ENCODE data around the gene TANGO2.
A peak's percentile ranks its signal among the peaks of the same experiment; 100 is the strongest.

The TANGO2 gene

DNA sequence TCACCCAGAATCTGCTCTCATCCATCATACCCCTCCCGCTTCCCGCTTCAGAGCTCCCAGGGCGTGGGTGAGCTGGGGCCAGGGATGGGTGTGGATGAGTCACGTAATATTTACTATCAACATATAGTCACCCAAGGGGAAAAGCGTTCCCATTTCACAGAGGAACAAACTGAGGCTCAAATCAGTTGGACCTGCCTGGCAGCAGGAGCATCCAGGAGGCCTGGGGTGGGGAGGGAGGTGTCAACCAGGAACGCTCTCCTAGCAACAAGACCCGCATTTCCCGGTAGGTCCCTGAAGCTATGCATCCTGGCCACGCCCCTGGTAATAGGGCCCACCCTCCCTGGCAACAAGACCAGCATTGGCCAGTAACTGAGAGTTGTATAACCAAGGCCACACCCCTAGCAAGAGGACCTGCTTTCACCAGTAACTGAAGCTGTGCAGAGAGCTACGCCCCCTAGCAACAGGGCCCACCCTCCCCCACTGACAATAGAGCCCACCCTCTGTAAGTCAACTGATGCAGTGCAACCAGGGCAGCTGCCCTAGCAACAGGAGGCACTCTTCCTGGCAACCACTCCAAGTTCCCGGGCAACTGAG is 46.5 kb upstream of the TANGO2 start:
- in situ Hi-C loops (cut with HindIII; ENCODE audit: low pct_ligation_motif_present, low sequenced_read_pairs): no loop called here
- Histone ChIP-seq H3K36me3 (replicated peaks) (no peaks in the 10 kb centered on the region), H3K27ac (no peak overlapping the region), H3K27me3 (replicated peaks) (no peaks in the 10 kb centered on the region), H3K4me3 (ENCODE audit: low read depth, low read length) (no peak overlapping the region)
- DNase-seq: peak; percentile 42
- TF ChIP-seq, protein P1, sequence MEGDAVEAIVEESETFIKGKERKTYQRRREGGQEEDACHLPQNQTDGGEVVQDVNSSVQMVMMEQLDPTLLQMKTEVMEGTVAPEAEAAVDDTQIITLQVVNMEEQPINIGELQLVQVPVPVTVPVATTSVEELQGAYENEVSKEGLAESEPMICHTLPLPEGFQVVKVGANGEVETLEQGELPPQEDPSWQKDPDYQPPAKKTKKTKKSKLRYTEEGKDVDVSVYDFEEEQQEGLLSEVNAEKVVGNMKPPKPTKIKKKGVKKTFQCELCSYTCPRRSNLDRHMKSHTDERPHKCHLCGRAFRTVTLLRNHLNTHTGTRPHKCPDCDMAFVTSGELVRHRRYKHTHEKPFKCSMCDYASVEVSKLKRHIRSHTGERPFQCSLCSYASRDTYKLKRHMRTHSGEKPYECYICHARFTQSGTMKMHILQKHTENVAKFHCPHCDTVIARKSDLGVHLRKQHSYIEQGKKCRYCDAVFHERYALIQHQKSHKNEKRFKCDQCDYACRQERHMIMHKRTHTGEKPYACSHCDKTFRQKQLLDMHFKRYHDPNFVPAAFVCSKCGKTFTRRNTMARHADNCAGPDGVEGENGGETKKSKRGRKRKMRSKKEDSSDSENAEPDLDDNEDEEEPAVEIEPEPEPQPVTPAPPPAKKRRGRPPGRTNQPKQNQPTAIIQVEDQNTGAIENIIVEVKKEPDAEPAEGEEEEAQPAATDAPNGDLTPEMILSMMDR (IDR thresholded peaks at IDR 0.05; ENCODE audit: low read depth, low read length, missing control alignments): no peak

DNA sequence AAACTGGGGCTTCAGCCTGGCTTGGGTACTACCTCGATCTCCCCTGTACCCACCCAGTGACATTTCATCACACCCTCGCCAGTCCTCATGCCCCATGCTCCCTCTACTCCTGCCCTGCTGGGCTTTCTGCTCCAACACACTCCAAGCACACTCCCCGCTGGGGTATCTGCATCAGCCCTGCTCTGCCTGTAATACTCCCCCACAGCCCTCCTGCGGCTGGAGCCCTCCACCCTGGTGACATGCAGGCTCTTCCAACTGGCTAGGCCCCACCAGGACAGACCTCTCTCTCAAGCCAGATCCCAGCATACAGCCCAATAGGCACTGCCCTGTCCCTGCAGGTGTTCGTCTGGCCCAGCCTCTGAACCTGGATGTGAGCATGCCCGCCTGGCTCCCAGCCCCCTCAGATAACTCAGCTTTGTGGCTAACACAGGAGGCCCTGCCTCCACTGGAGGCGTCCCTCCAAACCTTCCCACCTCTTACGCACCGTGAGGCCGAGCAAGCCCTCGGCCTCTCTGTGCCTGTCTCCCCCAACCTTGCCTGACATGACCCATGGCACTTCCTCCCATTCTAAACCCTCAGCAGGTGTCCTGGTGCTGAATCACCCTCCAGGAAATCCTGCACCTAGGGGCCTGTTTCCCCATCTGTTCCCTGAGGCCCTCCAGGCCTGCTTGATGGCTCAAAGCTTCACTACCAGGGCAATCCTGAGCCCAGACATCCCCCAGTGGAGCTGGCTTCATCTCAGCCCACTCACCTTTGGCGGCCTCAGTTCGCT is 45.8 kb upstream of the TANGO2 start:
- Histone ChIP-seq H3K27me3 (replicated peaks) (no peaks in the 10 kb centered on the region), H3K4me3 (ENCODE audit: low read depth, low read length) (no peak overlapping the region), H3K27ac (no peak overlapping the region), H3K36me3 (replicated peaks) (no peaks in the 10 kb centered on the region)
- no peak for DNase-seq
- TF ChIP-seq, protein P1 (IDR thresholded peaks at IDR 0.05; ENCODE audit: low read depth, low read length, missing control alignments): no peak
- in situ Hi-C loops (cut with HindIII; ENCODE audit: low pct_ligation_motif_present, low sequenced_read_pairs): no loop called here

DNA sequence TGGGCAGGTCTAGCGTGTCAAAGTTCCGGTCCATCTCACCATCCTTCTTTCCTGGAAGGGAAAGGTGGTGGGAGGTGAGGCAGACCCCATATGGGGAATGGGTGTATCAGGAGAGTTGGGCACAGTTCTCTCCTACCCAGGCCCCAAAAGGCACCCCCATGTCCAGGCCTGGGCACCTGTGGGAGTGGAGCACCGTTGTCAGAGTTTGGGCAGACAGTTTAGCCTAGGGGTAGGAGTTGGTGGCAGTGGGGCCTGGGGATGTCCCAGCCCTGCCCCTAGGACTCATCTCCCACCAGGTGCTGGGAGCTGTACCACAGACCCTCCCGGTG is 45.2 kb upstream of the TANGO2 start:
- TF ChIP-seq, protein P1 (IDR thresholded peaks at IDR 0.05; ENCODE audit: low read depth, low read length, missing control alignments): no peak
- no peak for DNase-seq
- H3K36me3 ChIP-seq (replicated peaks): no peaks in the 10 kb centered on the region
- in situ Hi-C loops (cut with HindIII; ENCODE audit: low pct_ligation_motif_present, low sequenced_read_pairs): no loop called here
- no peak overlapping the region for H3K27ac ChIP-seq
- H3K4me3 ChIP-seq (ENCODE audit: low read depth, low read length): no peak overlapping the region
- no peaks in the 10 kb centered on the region for H3K27me3 ChIP-seq (replicated peaks)

DNA sequence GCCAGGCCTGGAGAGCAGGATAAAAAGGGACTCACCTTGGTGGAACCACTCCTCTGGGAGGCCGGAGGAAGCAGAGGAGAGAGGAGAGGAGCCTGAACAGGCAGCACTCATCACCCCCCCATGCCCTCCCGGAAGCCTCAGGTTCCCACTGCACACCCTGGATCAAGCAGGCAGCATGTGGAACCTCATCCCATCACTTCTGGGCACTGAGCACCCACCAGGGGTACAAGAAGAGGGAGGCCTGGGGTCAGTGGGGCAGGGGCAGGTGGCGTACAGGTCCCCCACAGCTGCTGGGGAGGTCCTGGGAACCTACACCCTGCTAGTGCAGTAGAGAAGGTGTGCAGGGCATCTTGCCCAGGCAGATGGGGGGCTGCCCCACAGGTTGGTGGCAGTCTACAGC is 44.2 kb upstream of the TANGO2 start:
- Histone ChIP-seq H3K27me3 (replicated peaks) (no peaks in the 10 kb centered on the region), H3K27ac (no peak overlapping the region), H3K36me3 (replicated peaks) (no peaks in the 10 kb centered on the region), H3K4me3 (ENCODE audit: low read depth, low read length) (no peak overlapping the region)
- no peak for DNase-seq
- in situ Hi-C loops (cut with HindIII; ENCODE audit: low pct_ligation_motif_present, low sequenced_read_pairs): no loop called here
- TF ChIP-seq, protein P1 (IDR thresholded peaks at IDR 0.05; ENCODE audit: low read depth, low read length, missing control alignments): no peak

DNA sequence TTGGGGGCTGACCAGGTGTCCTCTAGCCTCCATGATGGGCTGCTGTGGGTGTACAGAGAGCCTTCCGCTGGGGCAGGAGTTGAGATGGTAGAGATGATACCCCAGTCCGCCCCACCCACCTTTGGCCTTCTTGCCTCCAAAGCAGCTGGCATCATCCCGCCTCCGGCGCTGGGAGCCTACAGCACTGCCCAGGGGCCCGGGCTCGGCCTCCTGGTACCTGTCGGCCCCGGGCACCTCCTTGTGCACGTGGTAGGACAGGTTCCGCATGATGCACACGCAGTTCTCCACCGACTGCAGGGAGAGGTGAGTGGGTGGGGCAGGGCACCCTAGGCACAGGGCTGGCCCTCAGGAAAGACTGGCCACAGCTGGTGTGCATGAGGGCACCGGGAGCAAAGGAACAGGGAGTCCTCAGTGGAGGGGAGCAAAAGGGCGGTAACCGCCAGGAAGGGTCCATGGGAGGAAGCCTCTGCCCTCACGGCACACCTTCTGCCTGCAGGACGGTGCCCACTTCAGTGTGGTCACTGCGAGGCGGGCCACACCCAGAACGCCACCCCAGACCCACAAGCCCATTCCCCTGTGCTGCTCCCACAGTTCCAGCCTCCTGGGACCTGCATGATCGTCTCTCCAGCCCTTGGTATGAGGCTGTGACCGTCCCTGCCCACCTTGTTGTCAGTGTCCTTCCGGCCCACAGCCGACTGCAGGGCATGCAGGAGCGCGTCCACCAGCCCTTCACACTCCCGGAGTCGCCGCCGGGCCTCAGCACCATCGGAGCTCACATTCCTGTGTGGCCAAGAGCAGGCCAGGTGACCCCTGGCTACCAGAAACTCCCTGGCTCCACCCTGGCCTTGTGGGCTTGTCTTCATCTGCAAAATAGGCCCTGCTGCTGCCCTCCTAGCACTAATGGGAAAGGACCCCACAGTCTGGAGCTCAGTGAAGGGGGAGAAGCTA is 43.3 kb upstream of the TANGO2 start:
- TF ChIP-seq, protein P1 (IDR thresholded peaks at IDR 0.05; ENCODE audit: low read depth, low read length, missing control alignments): no peak
- H3K4me3 ChIP-seq (ENCODE audit: low read depth, low read length): no peak overlapping the region
- no peak overlapping the region for H3K27ac ChIP-seq
- in situ Hi-C loops (cut with HindIII; ENCODE audit: low pct_ligation_motif_present, low sequenced_read_pairs): no loop called here
- H3K27me3 ChIP-seq (replicated peaks): no peaks in the 10 kb centered on the region
- no peak for DNase-seq
- H3K36me3 ChIP-seq (replicated peaks): no peaks in the 10 kb centered on the region

Data from brain microvascular endothelial cell (primary cell).